Erythroblast (primary cell): ENCODE data around the gene SNX5.
A peak's percentile ranks its signal among the peaks of the same experiment; 100 is the strongest.

ENCODE experiments used
- DNase-seq, 2 experiments: peaks; one replicate each; lab custom pipeline; 2025; lab: John Stamatoyannopoulos, UW
- GATA1 ChIP-seq: IDR thresholded peaks from 2 replicates; pipeline ENCODE4 v1.6.1; 2011; ENCODE audit warnings: low read depth, mild to moderate bottlenecking, control low read depth, low read length, moderate library complexity
- POLR2A ChIP-seq: IDR thresholded peaks from 2 replicates; pipeline ENCODE4 v1.6.1; 2011; ENCODE audit warnings: mild to moderate bottlenecking, low read length

SNX5 gene

GRCh38 chr20:17947474-17947815, 21.1 kb downstream of the SNX5 start:
- TF ChIP-seq POLR2A (no peak), GATA1 (no peak)
- DNase-seq, result no peak

- no peak for DNase-seq
- no peak for TF ChIP-seq POLR2A
- no peak for TF ChIP-seq GATA1
Measured at GRCh38 chr20:17946572-17947473, 21.8 kb downstream of the SNX5 start.

- DNase-seq, result no peak
- TF ChIP-seq GATA1, result no peak
- no peak for TF ChIP-seq POLR2A
Measured at GRCh38 chr20:17946040-17946439, 22.6 kb downstream of the SNX5 start.

- DNase-seq, result no peak
- TF ChIP-seq POLR2A (no peak), GATA1 (no peak)
Measured at GRCh38 chr20:17944854-17945474, 23.6 kb downstream of the SNX5 start.

GRCh38 chr20:17943343-17943742, 25.3 kb downstream of the SNX5 start:
- no peak for DNase-seq
- TF ChIP-seq POLR2A (no peak), GATA1 (no peak)

GRCh38 chr20:17941826-17942196, 26.8 kb downstream of the SNX5 start:
- TF ChIP-seq GATA1, result no peak
- no peak for TF ChIP-seq POLR2A

GRCh38 chr20:17941087-17941825, 27.3 kb downstream of the SNX5 start:
- DNase-seq, result no peak
- TF ChIP-seq POLR2A (no peak), GATA1 (no peak)

More at GRCh38 chr20:17941826-17942196, 26.8 kb downstream of the SNX5 start:
- no peak for DNase-seq

- DNase-seq, result peak in 1 of 2 experiments; percentile 25
- TF ChIP-seq GATA1, result no peak
- no peak for TF ChIP-seq POLR2A
Measured at GRCh38 chr20:17940224-17940971, 28.2 kb downstream of the SNX5 start.

- DNase-seq, result peak in 1 of 2 experiments; percentile 22
- TF ChIP-seq GATA1, result no peak
- TF ChIP-seq POLR2A, result no peak
Measured at GRCh38 chr20:17939622-17940223, 28.9 kb downstream of the SNX5 start.

- TF ChIP-seq POLR2A (peak; percentile 1), GATA1 (no peak)
- peak; percentile 64 to 70 for DNase-seq
Measured at GRCh38 chr20:17938871-17939619, 29.5 kb downstream of the SNX5 start.

- no peak for DNase-seq
- no peak for TF ChIP-seq POLR2A
- no peak for TF ChIP-seq GATA1
Measured at GRCh38 chr20:17936761-17937732, 31.5 kb downstream of the SNX5 start.
